H1 (cell line): ENCODE results near the gene MKRN1. TPM values are rescaled to one million over a fixed set of nuclear protein-coding genes. Genes with fewer than 3 reads are reported as not detected.

Source experiments
- CTCF ChIA-PET: fragments of 300-600 bp; sonication (Branson Sonifier 250); formaldehyde crosslinking; loops from one replicate; lab custom pipeline; 2021; ENCODE audit not compliant: partially characterized antibody; lab: Charles Lee
- POLR2A ChIA-PET: fragments of 300-600 bp; sonication (Branson Sonifier 250); formaldehyde crosslinking; loops from one replicate; lab custom pipeline; 2021; ENCODE audit warnings: inconsistent platforms; ENCODE audit not compliant: partially characterized antibody; lab: Charles Lee
- DNase-seq, 2 experiments: peaks; one replicate each; pipeline versions ENCODE4 v3.0.0 to v3.0.0-alpha.2; 2010 to 2022; ENCODE audit warnings: low spot score in 2 of 2, low read depth in 1 of 2, mixed read lengths in 1 of 2
- FAIRE-seq: peaks from 2 replicates; lab custom pipeline; 2011; peaks lifted over from hg19 to GRCh38; lab: Jason Lieb, UNC
- H2AFZ ChIP-seq: 2 replicates; pipeline ENCODE4 v1.8.1; 2012; ENCODE audit warnings: low read length, inconsistent platforms
- H2AK5ac ChIP-seq: 2 replicates; pipeline ENCODE4 v1.6.1; 2013; ENCODE audit warnings: low read depth, low read length
- H2BK120ac ChIP-seq: replicated peaks from 2 replicates; pipeline ENCODE3; 2013; ENCODE audit warnings: low read depth, low read length, inconsistent platforms
- H2BK12ac ChIP-seq: 2 replicates; pipeline ENCODE4 v1.6.1; 2013; ENCODE audit warnings: low read depth, low read length
- H2BK15ac ChIP-seq: 2 replicates; pipeline ENCODE4 v1.6.1; 2013; ENCODE audit warnings: low read length
- H2BK20ac ChIP-seq: 2 replicates; pipeline ENCODE4 v1.6.1; 2013; ENCODE audit warnings: low read length
- H2BK5ac ChIP-seq: 2 replicates; pipeline ENCODE4 v1.6.1; 2013; ENCODE audit warnings: low read depth, low read length
- H3K14ac ChIP-seq: 2 replicates; pipeline ENCODE4 v1.6.1; 2013; ENCODE audit warnings: inconsistent platforms; ENCODE audit not compliant: insufficient read length
- H3K18ac ChIP-seq: 2 replicates; pipeline ENCODE4 v1.6.1; 2013; ENCODE audit warnings: low read length; ENCODE audit errors: extremely low read depth
- H3K23ac ChIP-seq: 2 replicates; pipeline ENCODE4 v1.6.1; 2013; ENCODE audit warnings: inconsistent platforms; ENCODE audit not compliant: insufficient read length
- H3K23me2 ChIP-seq: 2 replicates; pipeline ENCODE4 v1.6.1; 2013; ENCODE audit warnings: low read depth, low read length
- H3K27ac ChIP-seq: 2 replicates; pipeline ENCODE4 v1.6.1; 2011; ENCODE audit warnings: low read depth, low read length, inconsistent platforms
- H3K27me3 ChIP-seq, 4 experiments: replicated peaks in 1 of 4; 1 replicate in 1 of 4; 2 replicates in 3 of 4; pipeline versions ENCODE4 v1.6.1 to v1.8.1; 2011 to 2013; ENCODE audit warnings: low read length in 3 of 4, mild to moderate bottlenecking in 3 of 4, inconsistent platforms in 2 of 4, mixed read lengths in 2 of 4, moderate library complexity in 1 of 4; ENCODE audit not compliant: control insufficient read depth in 3 of 4, insufficient read depth in 3 of 4; ENCODE audit errors: extremely low read depth in 1 of 4
- H3K36me3 ChIP-seq, 4 experiments: 2 replicates each; pipeline versions ENCODE4 v1.6.1 to v1.8.1; 2011 to 2013; ENCODE audit warnings: mild to moderate bottlenecking in 4 of 4, low read length in 3 of 4, moderate library complexity in 2 of 4, control low read depth in 1 of 4, inconsistent platforms in 1 of 4; ENCODE audit not compliant: insufficient read depth in 4 of 4, control insufficient read depth in 2 of 4
- H3K4ac ChIP-seq: replicated peaks from 2 replicates; pipeline ENCODE3; 2013; ENCODE audit warnings: low read length, low read depth, mixed read lengths, inconsistent platforms; ENCODE audit not compliant: insufficient read length
- H3K4me1 ChIP-seq, 4 experiments: replicated peaks in 1 of 4; 1 replicate in 1 of 4; 2 replicates in 3 of 4; pipeline versions ENCODE4 v1.6.1 to v1.8.1; 2011 to 2013; ENCODE audit warnings: low read length in 3 of 4, inconsistent platforms in 2 of 4, mixed read lengths in 1 of 4; ENCODE audit not compliant: insufficient read depth in 4 of 4, control insufficient read depth in 3 of 4
- H3K4me2 ChIP-seq, 2 experiments: 2 replicates each; pipeline versions ENCODE4 v1.6.1 to v1.8.1; 2011 to 2013; ENCODE audit warnings: low read depth in 2 of 2, low read length in 2 of 2, control low read depth in 1 of 2, inconsistent platforms in 1 of 2, mild to moderate bottlenecking in 1 of 2; ENCODE audit not compliant: insufficient read depth in 1 of 2
- H3K4me3 ChIP-seq, 4 experiments: fragments of 200-600, 300-600 bp in 1 of 4; sonication (generic), shearing (Covaris generic), sonication (Bioruptor Twin) in 1 of 4; 2 replicates each; pipeline versions ENCODE4 v1.5.1 to v1.8.1; 2011 to 2016; ENCODE audit warnings: low read length in 4 of 4, low read depth in 3 of 4, control low read depth in 2 of 4, inconsistent platforms in 2 of 4, mild to moderate bottlenecking in 2 of 4, mixed read lengths in 1 of 4, moderate library complexity in 1 of 4; ENCODE audit not compliant: insufficient read depth in 2 of 4; ENCODE audit errors: extremely low read depth in 1 of 4
- H3K56ac ChIP-seq: replicated peaks from 2 replicates; pipeline ENCODE3; 2013; ENCODE audit warnings: low read depth, mild to moderate bottlenecking, mixed read lengths, low read length, inconsistent platforms; ENCODE audit not compliant: insufficient read length
- H3K79me1 ChIP-seq: 2 replicates; pipeline ENCODE4 v1.6.1; 2013; ENCODE audit warnings: low read depth, low read length, control low read depth
- H3K79me2 ChIP-seq, 2 experiments: 2 replicates each; pipeline versions ENCODE4 v1.6.1 to v1.8.1; 2012 to 2013; ENCODE audit warnings: low read length in 2 of 2, mild to moderate bottlenecking in 2 of 2, inconsistent platforms in 1 of 2; ENCODE audit not compliant: insufficient read depth in 2 of 2, control insufficient read depth in 1 of 2
- H3K9ac ChIP-seq, 4 experiments: replicated peaks in 1 of 4; 1 replicate in 1 of 4; 2 replicates in 3 of 4; pipeline versions ENCODE4 v1.6.1 to v1.8.1; 2011 to 2013; ENCODE audit warnings: low read depth in 3 of 4, low read length in 3 of 4, control low read depth in 2 of 4, mild to moderate bottlenecking in 2 of 4, moderate library complexity in 2 of 4, inconsistent platforms in 1 of 4; ENCODE audit errors: extremely low read depth in 1 of 4
- H3K9me3 ChIP-seq, 2 experiments: 2 replicates each; pipeline versions ENCODE4 v1.6.1 to v1.8.1; 2012 to 2013; ENCODE audit warnings: mild to moderate bottlenecking in 2 of 2, moderate library complexity in 2 of 2, control low read depth in 1 of 2, inconsistent platforms in 1 of 2, low read depth in 1 of 2, low read length in 1 of 2, mixed read lengths in 1 of 2; ENCODE audit not compliant: insufficient read depth in 2 of 2
- H4K20me1 ChIP-seq, 2 experiments: replicated peaks in 1 of 2; 2 replicates each; pipeline versions ENCODE3 to v1.8.1; 2011 to 2013; ENCODE audit warnings: inconsistent platforms in 2 of 2, low read length in 2 of 2, mild to moderate bottlenecking in 1 of 2; ENCODE audit not compliant: insufficient read depth in 2 of 2, control insufficient read depth in 1 of 2
- H4K5ac ChIP-seq: 2 replicates; pipeline ENCODE4 v1.6.1; 2013; ENCODE audit warnings: low read length, low read depth, mixed read lengths, inconsistent platforms; ENCODE audit not compliant: insufficient read length
- H4K8ac ChIP-seq: 2 replicates; pipeline ENCODE4 v1.8.0; 2013; ENCODE audit warnings: mild to moderate bottlenecking, moderate library complexity, low read length, inconsistent platforms; ENCODE audit not compliant: insufficient read depth; ENCODE audit errors: extremely low read depth
- H4K91ac ChIP-seq: replicated peaks from 2 replicates; pipeline ENCODE3; 2013; ENCODE audit warnings: low read length, mixed read lengths, inconsistent platforms; ENCODE audit not compliant: insufficient read length
- CTCF ChIP-seq, 3 experiments: IDR thresholded peaks; 1 replicate in 2 of 3; 2 replicates in 1 of 3; pipeline versions ENCODE4 v1.5.1 to v1.6.1; 2011; ENCODE audit warnings: low read length in 3 of 3, mild to moderate bottlenecking in 3 of 3, inconsistent platforms in 2 of 3, low read depth in 1 of 3, moderate library complexity in 1 of 3; ENCODE audit not compliant: insufficient read depth in 1 of 3; ENCODE audit errors: control extremely low read depth in 1 of 3
- EZH2 ChIP-seq: fragments of 200-600 bp; sonication (generic); IDR thresholded peaks from 2 replicates; pipeline ENCODE4 v1.7.1; 2012; ENCODE audit warnings: low read depth, mild to moderate bottlenecking, moderate library complexity, low read length, inconsistent platforms; ENCODE audit not compliant: severe bottlenecking
- POU5F1 ChIP-seq: IDR thresholded peaks from 2 replicates; pipeline ENCODE4 v1.6.1; 2011; ENCODE audit warnings: low read depth, mild to moderate bottlenecking, low read length, moderate library complexity
- RAD21 ChIP-seq, 2 experiments: IDR thresholded peaks in 1 of 2; conservative IDR thresholded peaks in 1 of 2; 2 replicates each; pipeline ENCODE4 v1.6.1; 2011; ENCODE audit warnings: low read depth in 2 of 2, low read length in 2 of 2, improper control_type of control experiment in 1 of 2, inconsistent platforms in 1 of 2, mild to moderate bottlenecking in 1 of 2, moderate library complexity in 1 of 2
- WGBS, 2 experiments: shearing (Covaris generic) in 1 of 2; methylation state at CpG; one replicate each; pipeline versions ENCODE4 v1.1.6 to v1.1.7; 2013 to 2015; ENCODE audit warnings: low lambda C conversion rate in 2 of 2, mixed read lengths in 2 of 2, inconsistent platforms in 1 of 2, low coverage in 1 of 2, missing lambda C conversion rate in 1 of 2; ENCODE audit not compliant: insufficient replicate concordance in 2 of 2, insufficient coverage in 1 of 2, insufficient read length in 1 of 2; ENCODE audit errors: extremely low coverage in 1 of 2, missing lambda C conversion rate in 1 of 2; 5-methylcytosine and 5-hydroxymethylcytosine counted together
- polyA plus RNA-seq, 7 experiments: library from polyadenylated mRNA; depleted of rRNA in 3 of 7; stranded (reverse) in 5 of 7; unstranded in 2 of 7; fragments of >200 nt in 5 of 7; fragments of 200-250 nt in 2 of 7; gene quantifications; 1 replicate in 5 of 7; 2 replicates in 1 of 7; 4 replicates in 1 of 7; pipeline versions ENCODE4 v1.2.1 to v1.2.3, GENCODE V29; 2011 to 2013; ENCODE audit warnings: missing spikeins in 2 of 7, mixed read lengths in 2 of 7
- total RNA-seq: library from RNA; stranded (reverse); fragmentation: NEBNext Ultra II Directional; extraction: Animal tissue kit (Norgen Biotek cat#: 25700); gene quantifications from 2 replicates; pipeline ENCODE4 v1.2.1, GENCODE V29; 2021

Gene MKRN1
- total and polyA plus RNA-seq, 2 of the 8 experiments (the other 6 are each of a cell fraction or from before 2014, with no cell fraction given): 46.2 to 99.6 TPM

GRCh38 chr7:140475747-140476333 lies 3.5 kb downstream of the MKRN1 start:
- Histone ChIP-seq H2BK15ac (no peak overlapping the region), H4K5ac (no peak overlapping the region), H3K56ac (no peak overlapping the region), H3K79me2 (peaks cover 14 to 76% of the 10 kb centered on the region in 2 experiments), H2AFZ (no peak overlapping the region), H3K4ac (no peak overlapping the region), H3K9me3 (no peaks in the 10 kb centered on the region), H3K79me1 (peaks cover 3% of the 10 kb centered on the region; the same call in 1 of the 2 replicates), H3K9ac (no peak overlapping the region), H3K18ac (no peak overlapping the region), H3K36me3 (peaks cover under 1 to 8% (median 4%) of the 10 kb centered on the region in 4 experiments; a peak in 5 of 8 replicates), H2BK12ac (no peak overlapping the region), H3K4me1 (peaks cover 0 to 6% (median 1%) of the 10 kb centered on the region in 4 experiments; a peak in 2 of 7 replicates), H4K91ac (no peak overlapping the region), H3K27ac (no peak overlapping the region), H3K27me3 (no peaks in the 10 kb centered on the region), H2AK5ac (no peak overlapping the region), H4K20me1 (peaks cover 2 to 4% of the 10 kb centered on the region in 2 experiments), H3K23me2 (0 out of 2 replicates have a peak, but pooled peaks cover 1% of the 10 kb centered on the region), H2BK5ac (no peak overlapping the region), H3K4me2 (no peak overlapping the region; a peak in 1 of 4 replicates), H2BK120ac (no peak overlapping the region), H3K4me3 (no peak overlapping the region), H4K8ac (no peak overlapping the region), H3K14ac (no peak overlapping the region), H2BK20ac (no peak overlapping the region), H3K23ac (no peak overlapping the region)
- no peak for FAIRE-seq
- POLR2A ChIA-PET: interaction anchor here (0.7 kb wide), 1 partner anchor 16 kb away, joined by 5 read pairs; no protein-coding TSS in a partner anchor
- WGBS, 2 experiments: 71% methylated on average over 2 of the region's 2 CpGs; no CpG with 5 or more reads in 1 of the 2 experiments
- TF ChIP-seq RAD21 (IDR thresholded peaks at IDR 0.05 in 1 of 2, conservative IDR thresholded peaks at IDR 0.05 in 1 of 2; ENCODE audit: low read depth in 2 of 2, low read length in 2 of 2) (peak; percentile 60 to 61), CTCF (IDR thresholded peaks at IDR 0.05; ENCODE audit: control extremely low read depth in 1 of 3, insufficient read depth in 1 of 3, low read depth in 1 of 3, low read length in 3 of 3) (peak in 2 of 3 experiments; percentile 19 to 47; a peak in 2 of 4 replicates), POU5F1 (no peak), EZH2 (no peak)
- no peak for DNase-seq
- CTCF ChIA-PET: interaction anchor here (0.6 to 8.9 kb wide), 17 partner anchors 8 to 178 kb away, joined by 3 to 67 read pairs (median 4); no protein-coding TSS in a partner anchor
